M059J (cell line): ENCODE data around the gene DHODH. TPM values are rescaled to one million over a fixed set of nuclear protein-coding genes. Genes with fewer than 3 reads are reported as not detected.
"Not testable (repeated sequence)": the region's sequence is repeated elsewhere in the genome, so short reads cannot be mapped to it uniquely, and the experiment has no call there.

ENCODE experiments used
- DNase-seq: peaks from one replicate; pipeline ENCODE4 v3.0.0-alpha.2; 2012; ENCODE audit warnings: low read depth
- total RNA-seq: library from RNA; depleted of rRNA; stranded (reverse); fragments of >200 nt; shearing (Covaris generic); gene quantifications from 2 replicates; pipeline ENCODE4 v1.2.3, GENCODE V29; 2014; rRNA removed

The DHODH gene
- total RNA-seq, 1 experiment from 2014 or later, result 5.3 TPM

- not testable (repeated sequence) for DNase-seq
These were observed 45.8 kb downstream of the DHODH start, which contains the start of gene HP for GRCh38 chr16:72054254-72054847. Gene HP (plus strand): TSS chr16:72054505. CDS start chr16:72054653, 148 bp downstream.

GRCh38 chr16:72055911-72056310, 47.4 kb downstream of the DHODH start:
- no peak for DNase-seq

GRCh38 chr16:72057313-72057712, 48.8 kb downstream of the DHODH start:
- not testable (repeated sequence) for DNase-seq

- DNase-seq, result not testable (repeated sequence)
These were observed 50.5 kb downstream of the DHODH start for GRCh38 chr16:72059060-72059459.

- no peak for DNase-seq
These were observed 51.9 kb downstream of the DHODH start for GRCh38 chr16:72060405-72060804.

GRCh38 chr16:72061564-72061963, 53.0 kb downstream of the DHODH start:
- no peak for DNase-seq

- DNase-seq, result no peak
These were observed 55.9 kb downstream of the DHODH start for GRCh38 chr16:72064361-72064894.

- DNase-seq, result peak; percentile 52
These were observed 58.2 kb downstream of the DHODH start for GRCh38 chr16:72066747-72067146.

GRCh38 chr16:72068930-72069329, 60.4 kb downstream of the DHODH start:
- no peak for DNase-seq

- no peak for DNase-seq
These were observed 64.2 kb downstream of the DHODH start for GRCh38 chr16:72072514-72073342.

- no peak for DNase-seq
These were observed 65.2 kb downstream of the DHODH start for GRCh38 chr16:72073560-72074230.

- DNase-seq, result not testable (repeated sequence)
These were observed 66.5 kb downstream of the DHODH start for GRCh38 chr16:72075067-72075466.

Other genes with a start within 250 kb of the DHODH start
- 58.9 and 78.4 TPM in 2 replicates for gene AP1G1, start 199.9 kb upstream of the DHODH start, total RNA-seq
- 10.5 and 15.0 TPM in 2 replicates for gene ATXN1L, start 162.8 kb upstream of the DHODH start, total RNA-seq
- gene ZNF821, start 124.6 kb upstream of the DHODH start, total RNA-seq, result 12.9 and 13.8 TPM in 2 replicates
- 233 and 241 TPM in 2 replicates for gene IST1, start 113.2 kb upstream of the DHODH start, total RNA-seq
- gene PKD1L3, start 8.3 kb upstream of the DHODH start, total RNA-seq, result not detected in 2 replicates
- not detected in 2 replicates for gene HP, start 45.8 kb downstream of the DHODH start, total RNA-seq
- gene HPR, start 54.5 kb downstream of the DHODH start, total RNA-seq, result not detected in 2 replicates
- gene TXNL4B, start 84.9 kb downstream of the DHODH start, total RNA-seq, result 10.9 and 12.0 TPM in 2 replicates
- gene DHX38, start 85.1 kb downstream of the DHODH start, total RNA-seq, result 15.5 and 32.3 TPM in 2 replicates
- gene PMFBP1, start 163.4 kb downstream of the DHODH start, total RNA-seq, result 0.30 and 1.0 TPM in 2 replicates